Fibroblast of lung (primary cell): Measurements from ENCODE around the gene C1orf115. TPM values are rescaled to one million over a fixed set of nuclear protein-coding genes. Genes with fewer than 3 reads are reported as not detected.

Experiments used
- DNase-seq, 2 donors: peaks; one replicate each; pipeline versions ENCODE4 v3.0.0 to v3.0.0-alpha.2; 2010; ENCODE audit warnings: low read depth in 2 of 2
- H2AFZ ChIP-seq: 2 replicates; pipeline ENCODE4 v1.5.1; 2012; ENCODE audit warnings: low read length, control low read depth, inconsistent platforms
- H3K27ac ChIP-seq: 2 replicates; pipeline ENCODE4 v1.5.1; 2011; ENCODE audit warnings: low read length, control low read depth; ENCODE audit not compliant: insufficient read depth
- H3K27me3 ChIP-seq: 2 replicates; pipeline ENCODE4 v1.5.1; 2011; ENCODE audit warnings: mild to moderate bottlenecking, low read length; ENCODE audit not compliant: control insufficient read depth, insufficient read depth
- H3K36me3 ChIP-seq: 2 replicates; pipeline ENCODE4 v1.5.1; 2011; ENCODE audit warnings: low read length; ENCODE audit not compliant: control insufficient read depth, insufficient read depth
- H3K4me1 ChIP-seq: 2 replicates; pipeline ENCODE4 v1.5.1; 2011; ENCODE audit warnings: low read length; ENCODE audit not compliant: control insufficient read depth, insufficient read depth; ENCODE audit errors: extremely low read depth
- H3K4me2 ChIP-seq: 2 replicates; pipeline ENCODE4 v1.5.1; 2011; ENCODE audit warnings: low read length, control low read depth; ENCODE audit not compliant: insufficient read depth; ENCODE audit errors: extremely low read depth
- H3K4me3 ChIP-seq, 4 experiments: fragments of 200-600 bp in 1 of 4; sonication (generic) in 1 of 4; replicated peaks in 1 of 4; 2 replicates each; pipeline ENCODE4 v1.5.1; 2011 to 2016; ENCODE audit warnings: low read length in 4 of 4, low read depth in 3 of 4, mild to moderate bottlenecking in 3 of 4, control low read depth in 2 of 4, inconsistent platforms in 1 of 4, mixed read lengths in 1 of 4; ENCODE audit not compliant: insufficient read depth in 1 of 4; ENCODE audit errors: control extremely low read depth in 1 of 4
- H3K79me2 ChIP-seq: 2 replicates; pipeline ENCODE4 v1.5.1; 2012; ENCODE audit warnings: mild to moderate bottlenecking, low read length, inconsistent platforms; ENCODE audit not compliant: control insufficient read depth, insufficient read depth
- H3K9ac ChIP-seq: 2 replicates; pipeline ENCODE4 v1.5.1; 2011; ENCODE audit warnings: mild to moderate bottlenecking, low read length, control low read depth; ENCODE audit not compliant: insufficient read depth
- H3K9me3 ChIP-seq: 2 replicates; pipeline ENCODE4 v1.5.1; 2012; ENCODE audit warnings: low read depth, low read length; ENCODE audit not compliant: control insufficient read depth, insufficient read depth
- H4K20me1 ChIP-seq: 2 replicates; pipeline ENCODE4 v1.5.1; 2011; ENCODE audit warnings: low read length; ENCODE audit not compliant: control insufficient read depth, insufficient read depth; ENCODE audit errors: extremely low read depth
- CTCF ChIP-seq, 2 donors: IDR thresholded peaks in 1 of 2; conservative IDR thresholded peaks in 1 of 2; 1 replicate in 1 of 2; 2 replicates in 1 of 2; pipeline ENCODE4 v1.5.1; 2011 to 2012; ENCODE audit warnings: low read length in 2 of 2, control low read depth in 1 of 2, inconsistent platforms in 1 of 2, low read depth in 1 of 2, mild to moderate bottlenecking in 1 of 2
- EZH2 ChIP-seq: IDR thresholded peaks from 2 replicates; pipeline ENCODE4 v1.5.1; 2012; ENCODE audit warnings: low read length, control low read depth, mild to moderate bottlenecking; ENCODE audit errors: missing control alignments
- polyA plus RNA-seq, 2 donors: library from polyadenylated mRNA; depleted of rRNA in 1 of 2; stranded (reverse) in 1 of 2; unstranded in 1 of 2; fragments of >200 nt; gene quantifications; 2 replicates each; pipeline ENCODE4 v1.2.1, GENCODE V29; 2011 to 2012; ENCODE audit warnings: missing spikeins in 1 of 2
- total RNA-seq: library from RNA; depleted of rRNA; stranded (reverse); fragments of >200 nt; gene quantifications from 2 replicates; pipeline ENCODE4 v1.2.1, GENCODE V29; 2014

C1orf115 gene
- total and polyA plus RNA-seq, 2 donors (not counting 1 experiment from before 2014, with no cell fraction given) = 2.2 to 3.3 TPM

- no peak for DNase-seq
- H3K4me2 ChIP-seq = no peak overlapping the region
These were observed 12.9 kb upstream of the C1orf115 start for GRCh38 chr1:220677251-220677650.

GRCh38 chr1:220680085-220680687, 10.0 kb upstream of the C1orf115 start:
- Histone ChIP-seq H3K36me3 (no peaks in the 10 kb centered on the region), H3K9ac (no peak overlapping the region), H3K4me3 (no peak overlapping the region), H3K27ac (no peak overlapping the region), H3K27me3 (no peaks in the 10 kb centered on the region), H2AFZ (no peak overlapping the region), H3K9me3 (no peaks in the 10 kb centered on the region), H4K20me1 (no peaks in the 10 kb centered on the region), H3K4me1 (no peaks in the 10 kb centered on the region), H3K4me2 (no peak overlapping the region), H3K79me2 (no peaks in the 10 kb centered on the region)
- TF ChIP-seq CTCF (conservative IDR thresholded peaks at IDR 0.05 in 1 of 2, IDR thresholded peaks at IDR 0.05 in 1 of 2; ENCODE audit: low read depth in 1 of 2, low read length in 2 of 2) (peak; percentile 82 to 87), EZH2 (no peak)
- peak; percentile 20 to 49 for DNase-seq

More at GRCh38 chr1:220677251-220677650, 12.9 kb upstream of the C1orf115 start:
- Histone ChIP-seq H3K4me3 (no peak overlapping the region), H2AFZ (no peak overlapping the region), H4K20me1 (no peaks in the 10 kb centered on the region), H3K79me2 (no peaks in the 10 kb centered on the region), H3K9ac (no peak overlapping the region), H3K9me3 (no peaks in the 10 kb centered on the region), H3K27ac (no peak overlapping the region), H3K4me1 (no peaks in the 10 kb centered on the region), H3K27me3 (no peaks in the 10 kb centered on the region), H3K36me3 (no peaks in the 10 kb centered on the region)
- no peak for TF ChIP-seq EZH2
- TF ChIP-seq CTCF (conservative IDR thresholded peaks at IDR 0.05 in 1 of 2, IDR thresholded peaks at IDR 0.05 in 1 of 2; ENCODE audit: low read depth in 1 of 2, low read length in 2 of 2) = no peak

- peak overlapping the region; percentile 79 for H2AFZ ChIP-seq
- H3K79me2 ChIP-seq = no peaks in the 10 kb centered on the region
- TF ChIP-seq EZH2 (no peak), CTCF (conservative IDR thresholded peaks at IDR 0.05 in 1 of 2, IDR thresholded peaks at IDR 0.05 in 1 of 2; ENCODE audit: low read depth in 1 of 2, low read length in 2 of 2) (no peak)
- peak overlapping the region; percentile 27 to 43 (median 41) for H3K4me3 ChIP-seq
- peak in 1 of 2 donors; percentile 27 for DNase-seq
- no peaks in the 10 kb centered on the region for H4K20me1 ChIP-seq
- H3K4me1 ChIP-seq = no peaks in the 10 kb centered on the region
- H3K4me2 ChIP-seq = peak overlapping the region; percentile 84
- H3K36me3 ChIP-seq = no peaks in the 10 kb centered on the region
- no peak overlapping the region for H3K27ac ChIP-seq
- H3K27me3 ChIP-seq = no peaks in the 10 kb centered on the region
- peak overlapping the region; percentile 13 for H3K9ac ChIP-seq
- no peaks in the 10 kb centered on the region for H3K9me3 ChIP-seq
These were observed 8.8 kb upstream of the C1orf115 start for GRCh38 chr1:220681220-220681880.
